Effector memory CD8-positive, alpha-beta T cell (primary cell): Measurements from ENCODE around the gene CTNND2.
"Not testable (repeated sequence)": the region's sequence is repeated elsewhere in the genome, so short reads cannot be mapped to it uniquely, and the experiment has no call there.

ENCODE experiments used
- ATAC-seq: fragments of 150-1000 bp; cut with Tn5 transposase; replicated peaks from 2 replicates; pipeline ENCODE4 v1.10.0; 2021; ENCODE audit warnings: mild to moderate bottlenecking, moderate library complexity
- DNase-seq, 3 experiments: peaks; one replicate each; pipeline ENCODE4 v3.0.0; 2021
- H3K27ac Mint-ChIP-seq, 2 donors: one replicate each; pipeline ENCODE4 v1.8.0; 2022; ENCODE audit warnings: mild to moderate bottlenecking in 2 of 2, mixed read lengths in 2 of 2, moderate library complexity in 2 of 2
- H3K27me3 Mint-ChIP-seq, 2 donors: one replicate each; pipeline ENCODE4 v1.8.0; 2022; ENCODE audit warnings: mixed read lengths in 2 of 2
- H3K36me3 Mint-ChIP-seq: one replicate; pipeline ENCODE4 v1.8.0; 2022; ENCODE audit warnings: mild to moderate bottlenecking, moderate library complexity, mixed read lengths; ENCODE audit not compliant: insufficient read depth
- H3K4me1 Mint-ChIP-seq, 2 donors: one replicate each; pipeline ENCODE4 v1.8.0; 2022; ENCODE audit warnings: low read depth in 2 of 2, mixed read lengths in 2 of 2
- H3K4me3 Mint-ChIP-seq, 2 donors: one replicate each; pipeline ENCODE4 v1.8.0; 2022; ENCODE audit warnings: mild to moderate bottlenecking in 2 of 2, mixed read lengths in 2 of 2, moderate library complexity in 2 of 2
- H3K9me3 Mint-ChIP-seq, 2 donors: one replicate each; pipeline ENCODE4 v1.8.0; 2022; ENCODE audit warnings: mixed read lengths in 2 of 2

CTNND2 gene

GRCh38 chr5:11075035-11075805 is 829.0 kb downstream of the CTNND2 start:
- Mint-ChIP-seq H3K9me3 (peaks cover 2 to 5% of the 10 kb centered on the region in 2 donors), H3K27me3 (peaks cover 5 to 11% of the 10 kb centered on the region in 2 donors), H3K4me3 (no peak overlapping the region), H3K4me1 (no peaks in the 10 kb centered on the region), H3K27ac (no peak overlapping the region), H3K36me3 (no peaks in the 10 kb centered on the region)
- no peak for DNase-seq
- no peak for ATAC-seq

- ATAC-seq: no peak
- Mint-ChIP-seq H3K4me1 (no peaks in the 10 kb centered on the region), H3K9me3 (peaks cover 6 to 8% of the 10 kb centered on the region in 2 donors), H3K27me3 (peaks cover 3 to 6% of the 10 kb centered on the region in 2 donors), H3K36me3 (no peaks in the 10 kb centered on the region), H3K27ac (no peak overlapping the region), H3K4me3 (no peak overlapping the region)
- DNase-seq: no peak
Measured at GRCh38 chr5:11072568-11072967, 831.7 kb downstream of the CTNND2 start.

- Mint-ChIP-seq H3K9me3 (peaks cover 6 to 8% of the 10 kb centered on the region in 2 donors), H3K4me3 (no peak overlapping the region), H3K4me1 (no peaks in the 10 kb centered on the region), H3K27ac (no peak overlapping the region), H3K27me3 (peaks cover 0 to under 1% of the 10 kb centered on the region in 2 donors), H3K36me3 (no peaks in the 10 kb centered on the region)
- ATAC-seq: no peak
- no peak for DNase-seq
Measured at GRCh38 chr5:11072076-11072475, 832.2 kb downstream of the CTNND2 start.

- no peak overlapping the region for H3K4me3 Mint-ChIP-seq
- peaks cover 6 to 8% of the 10 kb centered on the region in 2 donors for H3K9me3 Mint-ChIP-seq
- no peaks in the 10 kb centered on the region for H3K36me3 Mint-ChIP-seq
- no peak for ATAC-seq
- peaks cover 0 to 4% of the 10 kb centered on the region in 2 donors for H3K27me3 Mint-ChIP-seq
- H3K4me1 Mint-ChIP-seq: no peaks in the 10 kb centered on the region
- DNase-seq: no peak
- no peak overlapping the region for H3K27ac Mint-ChIP-seq
Measured at GRCh38 chr5:11069041-11069440, 835.2 kb downstream of the CTNND2 start.

- not testable (repeated sequence) for H3K9me3 Mint-ChIP-seq, H3K27ac Mint-ChIP-seq, H3K36me3 Mint-ChIP-seq, H3K4me3 Mint-ChIP-seq, H3K4me1 Mint-ChIP-seq, H3K27me3 Mint-ChIP-seq, DNase-seq, ATAC-seq
Measured at GRCh38 chr5:11065723-11066122, 838.5 kb downstream of the CTNND2 start.

- no peak for DNase-seq
- ATAC-seq: no peak
- Mint-ChIP-seq H3K4me3 (no peak overlapping the region), H3K27me3 (peaks cover 4 to 10% of the 10 kb centered on the region in 2 donors), H3K27ac (no peak overlapping the region), H3K4me1 (no peaks in the 10 kb centered on the region), H3K9me3 (peaks cover 0 to 8% of the 10 kb centered on the region in 2 donors), H3K36me3 (no peaks in the 10 kb centered on the region)
Measured at GRCh38 chr5:11064763-11065450, 839.3 kb downstream of the CTNND2 start.

GRCh38 chr5:11062397-11062796 is 841.8 kb downstream of the CTNND2 start:
- Mint-ChIP-seq H3K9me3 (peaks cover 2 to 7% of the 10 kb centered on the region in 2 donors), H3K27ac (no peak overlapping the region), H3K4me1 (no peaks in the 10 kb centered on the region), H3K4me3 (no peak overlapping the region), H3K27me3 (peaks cover 4 to 10% of the 10 kb centered on the region in 2 donors), H3K36me3 (no peaks in the 10 kb centered on the region)
- DNase-seq (no peak), ATAC-seq (no peak)

GRCh38 chr5:11056560-11056959 is 847.7 kb downstream of the CTNND2 start:
- peaks cover 0 to 14% of the 10 kb centered on the region in 2 donors for H3K27me3 Mint-ChIP-seq
- no peaks in the 10 kb centered on the region for H3K36me3 Mint-ChIP-seq
- ATAC-seq: no peak
- DNase-seq: no peak
- H3K9me3 Mint-ChIP-seq: peaks cover 6 to 11% of the 10 kb centered on the region in 2 donors
- no peak overlapping the region for H3K4me3 Mint-ChIP-seq
- no peaks in the 10 kb centered on the region for H3K4me1 Mint-ChIP-seq
- no peak overlapping the region for H3K27ac Mint-ChIP-seq

GRCh38 chr5:11054014-11054413 is 850.2 kb downstream of the CTNND2 start:
- no peak overlapping the region for H3K4me3 Mint-ChIP-seq
- H3K36me3 Mint-ChIP-seq: no peaks in the 10 kb centered on the region
- no peak for ATAC-seq
- H3K27ac Mint-ChIP-seq: no peak overlapping the region
- DNase-seq: no peak
- H3K4me1 Mint-ChIP-seq: no peaks in the 10 kb centered on the region
- H3K9me3 Mint-ChIP-seq: peaks cover 4 to 11% of the 10 kb centered on the region in 2 donors
- H3K27me3 Mint-ChIP-seq: peaks cover 0 to 8% of the 10 kb centered on the region in 2 donors

GRCh38 chr5:11052871-11053270 is 851.4 kb downstream of the CTNND2 start:
- Mint-ChIP-seq H3K4me3 (no peak overlapping the region), H3K4me1 (no peaks in the 10 kb centered on the region), H3K27me3 (peaks cover 0 to 8% of the 10 kb centered on the region in 2 donors), H3K9me3 (peaks cover 4 to 9% of the 10 kb centered on the region in 2 donors), H3K36me3 (no peaks in the 10 kb centered on the region), H3K27ac (no peak overlapping the region)
- ATAC-seq (no peak), DNase-seq (no peak)

- no peaks in the 10 kb centered on the region for H3K4me1 Mint-ChIP-seq
- H3K36me3 Mint-ChIP-seq: no peaks in the 10 kb centered on the region
- DNase-seq (no peak), ATAC-seq (no peak)
- H3K27me3 Mint-ChIP-seq: peaks cover 0 to 12% of the 10 kb centered on the region in 2 donors
- H3K9me3 Mint-ChIP-seq: peaks cover 0 to 4% of the 10 kb centered on the region in 2 donors
- H3K4me3 Mint-ChIP-seq: no peak overlapping the region
- H3K27ac Mint-ChIP-seq: no peak overlapping the region
Measured at GRCh38 chr5:11050596-11051304, 853.5 kb downstream of the CTNND2 start.

GRCh38 chr5:11048760-11049159 is 855.5 kb downstream of the CTNND2 start:
- ATAC-seq (no peak), DNase-seq (no peak)
- no peak overlapping the region for H3K4me3 Mint-ChIP-seq
- no peak overlapping the region for H3K27ac Mint-ChIP-seq
- H3K9me3 Mint-ChIP-seq: no peaks in the 10 kb centered on the region
- H3K4me1 Mint-ChIP-seq: no peaks in the 10 kb centered on the region
- H3K27me3 Mint-ChIP-seq: peaks cover 0 to 10% of the 10 kb centered on the region in 2 donors
- no peaks in the 10 kb centered on the region for H3K36me3 Mint-ChIP-seq

- DNase-seq: no peak
- ATAC-seq: no peak
- H3K27me3 Mint-ChIP-seq: peaks cover 0 to 10% of the 10 kb centered on the region in 2 donors
- H3K27ac Mint-ChIP-seq: no peak overlapping the region
- H3K36me3 Mint-ChIP-seq: no peaks in the 10 kb centered on the region
- H3K4me1 Mint-ChIP-seq: no peaks in the 10 kb centered on the region
- no peaks in the 10 kb centered on the region for H3K9me3 Mint-ChIP-seq
- H3K4me3 Mint-ChIP-seq: no peak overlapping the region
Measured at GRCh38 chr5:11047625-11048024, 856.6 kb downstream of the CTNND2 start.
